Endothelial cell of umbilical vein (primary cell): Measurements from ENCODE around the gene ARL3. TPM values are rescaled to one million over a fixed set of nuclear protein-coding genes. Genes with fewer than 3 reads are reported as not detected.

Experiments
- BruUV-seq: library from RNA; stranded (reverse); fragments of 400-500 nt; replicated peaks from 2 replicates; lab custom pipeline; 2021; lab: Mats Ljungman, UMichigan
- CTCF ChIA-PET: fragments of 300-600, 350-600 bp; sonication (Branson Sonifier 250); formaldehyde crosslinking; loops from one replicate; lab custom pipeline; 2021; ENCODE audit warnings: antibody characterized with exemption, inconsistent platforms; lab: Charles Lee
- POLR2A ChIA-PET: fragments of 300-600, 350-600 bp; sonication (Branson Sonifier 250); formaldehyde crosslinking; loops from one replicate; lab custom pipeline; 2021; ENCODE audit warnings: antibody characterized with exemption, inconsistent platforms; lab: Charles Lee
- DNase-seq: peaks from one replicate; pipeline ENCODE4 v3.0.0-alpha.2; 2011; ENCODE audit warnings: low read depth, low spot score
- FAIRE-seq: peaks from 2 replicates; lab custom pipeline; 2011; peaks lifted over from hg19 to GRCh38; lab: Jason Lieb, UNC
- H2AFZ ChIP-seq: 2 replicates; pipeline ENCODE4 v1.6.0; 2012; ENCODE audit warnings: low read depth, low read length, control low read depth, inconsistent platforms
- H3K27ac ChIP-seq: 2 replicates; pipeline ENCODE4 v1.5.1; 2011; ENCODE audit warnings: low read depth, mild to moderate bottlenecking, control low read depth, low read length, moderate library complexity; ENCODE audit not compliant: insufficient read depth
- H3K27me3 ChIP-seq, 2 experiments: 2 replicates each; pipeline versions ENCODE4 v1.6.0 to v1.6.1; 2011; ENCODE audit warnings: low read length in 2 of 2, mixed read lengths in 1 of 2; ENCODE audit not compliant: control insufficient read depth in 2 of 2, insufficient read depth in 2 of 2
- H3K36me3 ChIP-seq, 2 experiments: 2 replicates in 1 of 2; 3 replicates in 1 of 2; pipeline ENCODE4 v1.5.1; 2011; ENCODE audit warnings: low read length in 2 of 2, mild to moderate bottlenecking in 1 of 2, moderate library complexity in 1 of 2; ENCODE audit not compliant: control insufficient read depth in 2 of 2, insufficient read depth in 2 of 2; ENCODE audit errors: extremely low read depth in 1 of 2
- H3K4me1 ChIP-seq: 3 replicates; pipeline ENCODE4 v1.5.1; 2011; ENCODE audit warnings: mild to moderate bottlenecking, low read length; ENCODE audit not compliant: control insufficient read depth, insufficient read depth; ENCODE audit errors: extremely low read depth
- H3K4me2 ChIP-seq: 2 replicates; pipeline ENCODE4 v1.6.1; 2011; ENCODE audit warnings: low read length, control low read depth, mixed read lengths; ENCODE audit not compliant: insufficient read depth
- H3K4me3 ChIP-seq, 3 experiments: fragments of 200-600 bp in 1 of 3; sonication (generic), shearing (Covaris generic) in 1 of 3; replicated peaks in 1 of 3; 2 replicates each; pipeline ENCODE4 v1.5.1; 2011 to 2016; ENCODE audit warnings: control low read depth in 3 of 3, low read length in 3 of 3, mild to moderate bottlenecking in 2 of 3, inconsistent platforms in 1 of 3, low read depth in 1 of 3, moderate library complexity in 1 of 3; ENCODE audit not compliant: insufficient read depth in 1 of 3
- H3K79me2 ChIP-seq: 2 replicates; pipeline ENCODE4 v1.6.0; 2012; ENCODE audit warnings: low read length, inconsistent platforms; ENCODE audit not compliant: control insufficient read depth, insufficient read depth
- H3K9ac ChIP-seq: replicated peaks from 2 replicates; pipeline ENCODE3; 2011; ENCODE audit warnings: low read length, control low read depth; ENCODE audit not compliant: insufficient read depth; ENCODE audit errors: extremely low read depth
- H3K9me1 ChIP-seq: replicated peaks from 3 replicates; pipeline ENCODE4 v1.6.0; 2011; ENCODE audit warnings: mild to moderate bottlenecking, low read length; ENCODE audit not compliant: control insufficient read depth, insufficient read depth; ENCODE audit errors: extremely low read depth
- H3K9me3 ChIP-seq: replicated peaks from 2 replicates; pipeline ENCODE4 v1.5.1; 2012; ENCODE audit warnings: low read length, inconsistent platforms; ENCODE audit not compliant: control insufficient read depth, insufficient read depth
- H4K20me1 ChIP-seq: replicated peaks from 2 replicates; pipeline ENCODE3; 2011; ENCODE audit warnings: mild to moderate bottlenecking, low read length; ENCODE audit not compliant: control insufficient read depth, insufficient read depth; ENCODE audit errors: extremely low read depth
- CTCF ChIP-seq, 2 donors: IDR thresholded peaks; 1 replicate in 1 of 2; 2 replicates in 1 of 2; pipeline ENCODE4 v1.5.1; 2011; ENCODE audit warnings: low read length in 2 of 2, mild to moderate bottlenecking in 2 of 2, moderate library complexity in 2 of 2, control low read depth in 1 of 2, inconsistent platforms in 1 of 2, low read depth in 1 of 2; ENCODE audit not compliant: insufficient read depth in 1 of 2; ENCODE audit errors: extremely low read depth in 1 of 2
- EZH2 ChIP-seq: IDR thresholded peaks from 2 replicates; pipeline ENCODE4 v1.6.1; 2012; ENCODE audit warnings: borderline replicate concordance, low read depth, mild to moderate bottlenecking, moderate library complexity, low read length, inconsistent platforms; ENCODE audit not compliant: severe bottlenecking
- FOS ChIP-seq: IDR thresholded peaks from 2 replicates; pipeline ENCODE4 v1.6.1; 2011; ENCODE audit warnings: mild to moderate bottlenecking, low read length, moderate library complexity, borderline replicate concordance; ENCODE audit not compliant: insufficient read depth
- GATA2 ChIP-seq: IDR thresholded peaks from 2 replicates; pipeline ENCODE4 v1.7.0; 2011; ENCODE audit warnings: low read depth, mild to moderate bottlenecking, moderate library complexity, mixed read lengths, low read length; ENCODE audit not compliant: insufficient read length, insufficient read depth
- JUN ChIP-seq: IDR thresholded peaks from 2 replicates; pipeline ENCODE4 v1.6.1; 2011; ENCODE audit warnings: borderline replicate concordance, low read depth; ENCODE audit not compliant: insufficient read length, insufficient read depth
- MYC ChIP-seq: IDR thresholded peaks from one replicate; pipeline ENCODE4 v1.6.1; 2011; ENCODE audit warnings: mild to moderate bottlenecking, low read depth, low read length
- POLR2A ChIP-seq: IDR thresholded peaks from 2 replicates; pipeline ENCODE4 v1.6.1; 2012; ENCODE audit warnings: low read depth, mild to moderate bottlenecking, control low read depth, low read length
- POLR2AphosphoS5 ChIP-seq: IDR thresholded peaks from 2 replicates; pipeline ENCODE4 v1.6.1; 2012; ENCODE audit warnings: low read depth, mild to moderate bottlenecking, control low read depth, low read length, moderate library complexity; ENCODE audit not compliant: insufficient read depth
- dilution Hi-C: fragments of 300-500 bp; cut with MboI; formaldehyde crosslinking; loops from one replicate; pipeline ENCODE4 v1.15.0; 2019; ENCODE audit warnings: low sequenced_read_pairs; ENCODE audit not compliant: extremely low pct_ligation_motif_present
- intact Hi-C: fragments of 100-400 bp; cut with micrococcal nuclease; formaldehyde crosslinking; loops from one replicate; pipeline ENCODE4 v1.10.0; 2022
- polyA plus RNA-seq, 4 experiments: library from polyadenylated mRNA; depleted of rRNA in 3 of 4; stranded (reverse) in 3 of 4; unstranded in 1 of 4; fragments of >200 nt; gene quantifications; 2 replicates each; pipeline versions ENCODE4 v1.2.1 to v1.2.3, GENCODE V29; 2011 to 2012; ENCODE audit warnings: missing spikeins in 1 of 4
- total RNA-seq: library from RNA; stranded (reverse); gene quantifications from 2 replicates; pipeline ENCODE4 v1.2.3, GENCODE V29; 2021
- TF ChIP-seq, protein P1 (sequence below): IDR thresholded peaks from 2 replicates; pipeline ENCODE4 v1.6.1; 2011; ENCODE audit not compliant: insufficient read depth, insufficient read length

Gene ARL3
- total and polyA plus RNA-seq, 2 donors (not counting 3 experiments of a cell fraction or from before 2014, with no cell fraction given): 6.6 to 11.0 TPM

DNA sequence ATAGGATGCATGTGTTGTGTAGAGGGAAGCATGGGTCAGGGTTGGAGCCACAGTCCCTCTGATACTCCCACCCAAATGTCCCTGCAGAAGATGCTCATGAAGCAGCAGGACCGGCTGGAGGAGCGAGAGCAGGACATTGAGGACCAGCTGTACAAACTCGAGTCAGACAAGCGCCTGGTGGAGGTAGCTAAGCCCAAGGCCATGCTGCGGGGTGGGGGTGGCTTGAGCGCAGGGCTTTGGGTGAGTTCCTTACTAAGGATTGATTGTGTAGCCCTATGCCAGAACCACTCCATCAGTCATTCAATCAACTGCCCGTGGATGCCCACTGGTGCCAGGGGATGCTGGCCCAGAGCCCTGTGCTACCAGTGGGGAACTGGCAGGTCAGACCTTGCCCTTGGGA lies 59.6 kb downstream of the ARL3 start:
- BruUV-seq: no TSS peak

GRCh38 chr10:102653060-102653459 lies 61.1 kb downstream of the ARL3 start:
- dilution Hi-C loops: no loop called here
- H3K27me3 ChIP-seq: no peaks in the 10 kb centered on the region
- DNase-seq: no peak
- no peak for TF ChIP-seq FOS
- no peak for TF ChIP-seq GATA2
- TF ChIP-seq JUN: no peak
- TF ChIP-seq, protein P1, sequence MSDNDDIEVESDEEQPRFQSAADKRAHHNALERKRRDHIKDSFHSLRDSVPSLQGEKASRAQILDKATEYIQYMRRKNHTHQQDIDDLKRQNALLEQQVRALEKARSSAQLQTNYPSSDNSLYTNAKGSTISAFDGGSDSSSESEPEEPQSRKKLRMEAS: no peak
- no peak for TF ChIP-seq MYC
- TF ChIP-seq CTCF (IDR thresholded peaks at IDR 0.05; ENCODE audit: extremely low read depth in 1 of 2, insufficient read depth in 1 of 2, low read depth in 1 of 2, low read length in 2 of 2): no peak
- TF ChIP-seq EZH2: no peak
- no peak for TF ChIP-seq POLR2AphosphoS5
- TF ChIP-seq POLR2A: no peak
- no peaks in the 10 kb centered on the region for H3K9me1 ChIP-seq
- no peak for FAIRE-seq
- POLR2A ChIA-PET: interaction anchor here (0.7 kb wide), 1 partner anchor 53 kb away, joined by 5 read pairs; no protein-coding TSS in a partner anchor
- CTCF ChIA-PET: interaction anchor here (1.0 to 2.0 kb wide), 2 partner anchors 17 to 57 kb away, joined by 3 to 6 read pairs; no protein-coding TSS in a partner anchor
- H3K9me3 ChIP-seq: no peaks in the 10 kb centered on the region
- BruUV-seq: no TSS peak
- H3K4me1 ChIP-seq: peaks cover 42% of the 10 kb centered on the region
- intact Hi-C loops: no loop called here
- H3K36me3 ChIP-seq: peaks cover 11 to 44% of the 10 kb centered on the region in 2 experiments
- peaks cover 74% of the 10 kb centered on the region for H3K79me2 ChIP-seq
- H4K20me1 ChIP-seq: no peaks in the 10 kb centered on the region
- no peak overlapping the region for H3K4me2 ChIP-seq
- H3K27ac ChIP-seq: no peak overlapping the region
- no peak overlapping the region for H3K9ac ChIP-seq
- no peak overlapping the region for H3K4me3 ChIP-seq
- no peak overlapping the region for H2AFZ ChIP-seq

More for the DNA sequence above, 59.6 kb downstream of the ARL3 start:
- Histone ChIP-seq H2AFZ (no peak overlapping the region), H3K27me3 (no peaks in the 10 kb centered on the region), H3K4me2 (no peak overlapping the region), H3K9me3 (no peaks in the 10 kb centered on the region), H4K20me1 (no peaks in the 10 kb centered on the region), H3K9me1 (no peaks in the 10 kb centered on the region), H3K4me1 (peaks cover 32% of the 10 kb centered on the region), H3K36me3 (peaks cover 14 to 42% of the 10 kb centered on the region in 2 experiments), H3K9ac (no peak overlapping the region), H3K4me3 (no peak overlapping the region), H3K79me2 (peaks cover 59% of the 10 kb centered on the region), H3K27ac (no peak overlapping the region)
- dilution Hi-C loops (no loop called here), intact Hi-C loops (no loop called here)
- no peak for TF ChIP-seq POLR2A
- TF ChIP-seq POLR2AphosphoS5: no peak
- FAIRE-seq: no peak
- ChIA-PET POLR2A (no interaction called here), CTCF (interaction anchor here (1.8 kb wide), 1 partner anchor 15 kb away, joined by 7 read pairs; no protein-coding TSS in a partner anchor)
- no peak for DNase-seq
